NCI-H510A treated with DMSO at 0.1 percent for 48 hours (cell line): ENCODE results near the gene SUPT3H.

Experiments
- DNase-seq: peaks from one replicate; lab custom pipeline; 2025; lab: John Stamatoyannopoulos, UW

SUPT3H gene

DNA sequence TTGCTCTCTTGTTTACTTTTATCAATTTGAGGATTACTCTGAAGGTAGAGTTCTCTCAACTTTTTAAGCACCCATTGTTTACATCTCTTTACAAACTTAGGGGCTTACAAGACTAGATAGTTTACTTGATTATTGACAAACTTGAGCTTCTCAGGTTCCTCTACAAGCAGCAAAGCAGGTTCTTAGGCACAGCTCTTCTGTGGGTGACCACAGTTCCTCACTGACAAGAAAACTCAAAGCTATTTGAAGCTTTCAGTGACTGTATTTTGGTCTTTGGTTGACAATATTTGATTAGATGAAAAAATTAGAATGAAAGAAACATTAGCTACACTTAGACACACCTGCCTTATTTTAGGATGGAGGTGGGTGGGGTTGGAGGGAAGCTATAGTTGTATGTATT is 376.9 kb downstream of the SUPT3H start:
- DNase-seq: no peak

DNA sequence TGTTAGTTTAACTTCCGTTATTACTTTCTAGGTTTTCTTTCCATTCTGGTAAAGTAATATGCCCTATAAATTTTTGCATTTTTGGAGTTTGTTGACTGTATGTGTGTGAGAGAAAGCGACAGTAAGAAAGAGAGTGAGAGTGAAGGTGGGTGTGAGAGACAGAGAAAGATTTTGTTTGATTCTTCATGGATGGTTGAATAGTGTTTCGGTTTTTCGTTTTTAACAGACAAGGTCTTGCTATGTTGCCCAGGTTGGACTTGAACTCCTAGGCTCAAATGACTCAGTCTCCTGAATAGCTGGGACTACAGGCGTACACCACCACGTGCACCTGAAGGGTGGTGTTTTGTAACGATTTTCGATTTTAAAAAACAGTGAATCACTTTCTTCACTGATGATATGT is 378.7 kb downstream of the SUPT3H start:
- DNase-seq: no peak

DNA sequence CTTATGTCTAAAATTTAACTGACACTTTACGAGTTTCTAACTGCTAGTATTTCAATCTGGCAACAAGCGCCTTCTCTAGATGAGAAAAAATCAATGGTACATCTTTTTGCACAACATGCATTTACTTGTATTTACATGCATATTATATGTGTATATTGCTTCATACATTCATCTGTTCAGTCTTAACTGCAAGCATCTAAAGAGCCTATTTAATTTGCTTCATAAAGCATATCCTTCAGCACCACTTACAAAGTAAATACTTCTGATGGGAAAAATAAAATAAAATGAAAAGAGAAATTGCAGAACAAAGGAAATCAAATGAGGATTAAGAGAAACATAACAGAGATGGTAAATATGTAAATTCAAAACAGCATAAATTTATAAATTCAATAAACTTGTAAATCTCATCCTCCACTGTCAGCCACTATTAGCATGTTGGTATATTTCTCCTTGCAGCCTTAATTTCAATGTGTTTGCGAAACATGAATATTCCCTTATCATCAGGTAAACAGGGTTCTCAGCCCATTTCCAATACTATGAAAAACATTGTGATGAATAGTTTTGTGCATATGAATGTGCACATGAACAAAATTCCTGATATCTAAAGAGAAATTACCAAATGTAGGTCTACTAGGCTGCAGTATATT is 382.1 kb downstream of the SUPT3H start:
- DNase-seq: no peak

DNA sequence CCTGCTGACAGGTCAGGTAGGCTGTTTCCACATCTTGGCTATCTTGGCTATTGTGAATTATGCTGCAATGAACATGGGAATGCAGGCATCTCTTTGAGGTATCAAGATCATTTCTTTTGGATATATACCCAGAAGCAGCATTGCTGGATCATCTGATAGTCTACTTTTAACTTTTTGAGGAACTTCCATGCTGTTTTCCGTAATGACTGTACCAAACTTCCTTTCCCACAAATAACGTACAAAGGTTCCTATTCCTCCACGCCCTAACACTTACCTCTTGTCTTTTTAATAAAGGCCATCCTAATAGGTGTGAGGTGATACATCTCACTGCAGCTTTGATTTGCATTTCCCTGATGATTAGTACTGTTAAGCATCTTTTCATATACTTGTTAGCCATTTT is 388.3 kb downstream of the SUPT3H start:
- DNase-seq: no peak

DNA sequence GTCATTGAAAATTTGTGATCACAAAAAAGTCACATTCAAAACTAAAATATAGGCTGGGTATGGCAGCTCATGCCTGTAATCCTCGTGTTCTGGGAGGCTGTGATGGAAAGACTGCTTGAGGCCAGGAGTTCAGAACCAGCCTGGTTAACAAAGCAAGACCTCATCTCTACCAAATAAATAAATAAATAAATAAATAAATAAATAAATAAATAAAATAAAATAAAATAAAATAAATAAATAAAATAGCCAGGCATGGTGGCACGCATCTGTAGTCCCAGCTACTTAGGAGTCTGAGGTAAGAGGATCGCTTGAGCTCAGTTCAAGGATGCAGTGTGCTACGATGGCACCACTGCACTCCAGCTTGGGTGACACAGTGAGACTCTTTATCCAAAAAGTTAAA is 392.7 kb downstream of the SUPT3H start:
- no peak for DNase-seq

DNA sequence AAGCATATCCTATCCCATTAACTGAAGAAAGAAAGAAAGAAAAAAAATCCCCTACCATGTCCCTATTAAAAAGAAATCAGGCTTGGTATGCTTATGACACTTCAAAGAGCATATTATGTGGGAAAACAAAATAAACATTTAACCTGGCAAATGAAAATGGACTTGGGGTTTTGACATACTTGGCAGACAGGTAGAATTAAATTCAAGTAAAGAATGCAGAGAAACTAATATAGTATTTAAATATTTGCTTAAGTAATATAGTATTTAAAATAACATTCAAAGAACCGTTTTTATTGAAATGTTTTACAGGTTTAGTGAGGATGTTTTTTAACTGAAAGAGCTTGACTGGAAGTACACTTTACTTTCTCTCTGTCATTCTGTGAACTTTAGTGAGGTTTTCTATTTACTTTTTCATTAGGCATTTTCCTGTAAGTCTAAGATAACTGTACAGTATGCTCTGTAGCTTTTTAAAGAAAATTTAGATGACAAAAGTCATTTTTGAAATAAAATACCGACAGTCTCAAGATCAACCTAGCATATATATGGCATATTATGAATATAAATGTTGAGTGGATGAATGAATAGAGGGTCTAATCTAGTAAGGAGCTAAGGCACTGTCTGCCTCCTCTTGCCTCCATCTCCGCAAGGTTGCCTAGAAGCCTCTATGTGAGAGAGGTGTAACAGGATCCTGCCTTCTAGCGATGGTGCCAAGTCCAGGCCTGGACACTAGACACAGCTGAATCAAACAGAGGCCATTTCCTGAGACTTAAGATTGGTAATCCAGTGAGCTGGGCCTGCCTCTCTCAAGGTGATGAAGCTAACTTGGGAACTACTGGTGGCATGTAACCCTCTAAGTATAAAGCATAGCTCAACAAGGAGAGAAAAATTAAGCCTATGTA is 394.0 kb downstream of the SUPT3H start:
- no peak for DNase-seq

DNA sequence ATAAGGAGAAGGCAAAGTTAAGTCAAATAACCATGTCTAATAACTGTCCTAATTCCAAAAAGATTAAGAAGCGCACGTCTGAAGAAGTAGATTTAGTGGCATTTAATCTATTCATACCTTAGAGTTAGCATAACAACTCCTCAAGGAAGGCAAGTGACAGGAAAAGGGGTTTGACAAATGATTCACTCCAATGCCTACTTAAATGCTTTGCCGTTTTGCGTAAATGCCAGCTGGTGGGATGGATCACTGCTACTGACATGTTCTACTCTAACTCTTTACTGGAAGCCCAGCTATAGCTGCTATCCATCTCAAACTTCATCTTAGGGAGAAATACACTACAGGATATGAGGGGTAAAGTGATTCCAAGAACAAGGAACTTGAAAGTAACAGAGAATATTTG is 396.9 kb downstream of the SUPT3H start:
- no peak for DNase-seq

DNA sequence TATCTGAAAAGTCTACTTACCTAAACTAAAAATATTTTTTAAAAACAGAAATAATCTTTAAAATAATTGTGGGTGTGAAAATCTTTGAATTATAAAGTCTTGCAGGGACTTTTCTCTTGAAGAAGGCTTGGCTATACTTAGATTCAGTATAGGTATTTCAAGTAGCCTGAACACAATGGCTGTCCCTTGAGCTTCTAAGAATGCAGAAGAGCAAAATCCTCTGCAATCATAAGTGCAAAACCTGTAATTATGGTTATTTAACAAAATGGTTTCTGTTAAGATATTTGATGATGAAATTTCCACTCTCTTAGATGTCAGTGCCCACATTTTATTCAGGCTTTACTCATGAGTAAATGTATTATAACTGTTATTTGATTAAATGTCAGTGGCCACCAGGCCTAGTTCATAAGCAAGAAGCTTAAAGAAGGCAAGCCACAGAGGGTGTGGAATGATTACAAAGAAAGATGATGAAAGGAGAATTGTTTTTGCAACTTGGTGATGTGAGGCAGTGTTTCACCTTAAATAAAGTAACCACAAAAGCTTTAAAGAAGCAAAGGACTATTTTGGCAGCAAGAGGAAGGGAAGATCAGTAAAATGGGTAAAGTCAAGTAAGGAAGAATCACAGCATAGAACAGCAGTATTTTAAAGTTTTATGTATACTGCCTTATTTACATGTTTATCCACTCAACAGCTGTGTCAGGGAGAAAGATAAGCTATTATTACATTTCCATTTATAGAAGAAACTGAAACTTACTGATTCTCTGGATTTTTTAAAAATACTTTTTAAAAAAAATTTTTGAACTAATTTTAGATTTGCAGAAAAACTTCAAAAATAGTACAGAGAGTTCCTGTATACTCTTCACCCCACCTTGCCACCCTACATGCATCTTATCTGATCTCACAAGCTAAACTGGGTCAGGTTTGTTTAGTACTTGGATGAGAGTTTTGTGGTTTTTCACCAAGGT is 400.8 kb downstream of the SUPT3H start:
- DNase-seq: no peak

DNA sequence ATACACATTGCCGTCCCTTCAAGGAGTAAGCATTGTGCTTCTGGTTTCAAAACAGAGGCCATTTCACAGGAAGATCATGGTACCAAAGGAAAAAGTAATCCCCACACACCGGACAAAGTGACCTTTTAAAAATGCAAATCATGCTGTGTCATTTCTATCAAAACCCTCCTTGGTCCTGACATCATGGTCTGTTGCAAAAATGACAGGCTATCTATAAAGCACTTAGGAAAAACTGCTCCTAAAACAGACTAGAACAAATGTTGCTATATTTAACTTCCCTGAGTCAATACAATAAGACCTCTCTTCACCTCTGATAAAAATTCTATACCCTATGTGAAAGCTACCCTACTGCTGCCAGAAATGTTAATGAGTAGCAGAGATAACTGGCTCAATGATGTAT is 403.2 kb downstream of the SUPT3H start:
- no peak for DNase-seq

DNA sequence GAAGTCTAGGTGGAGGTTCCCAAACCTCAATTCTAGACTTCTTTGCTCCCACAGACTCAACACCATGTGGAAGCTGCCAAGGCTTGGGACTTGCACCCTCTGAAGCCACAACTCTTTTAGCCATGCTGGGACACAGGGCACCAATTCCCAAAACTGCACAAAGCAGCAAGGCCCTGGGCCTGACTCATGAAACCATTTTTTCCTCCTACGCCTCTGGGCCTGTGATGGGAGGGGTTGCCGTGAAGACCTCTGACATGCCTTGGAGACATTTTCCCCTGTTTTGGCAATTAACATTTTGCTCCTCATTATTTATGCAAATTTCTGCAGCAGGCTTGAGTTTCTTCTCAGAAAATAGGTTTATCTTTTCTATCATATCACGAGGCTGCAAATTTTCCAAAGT is 405.0 kb downstream of the SUPT3H start:
- DNase-seq: no peak

DNA sequence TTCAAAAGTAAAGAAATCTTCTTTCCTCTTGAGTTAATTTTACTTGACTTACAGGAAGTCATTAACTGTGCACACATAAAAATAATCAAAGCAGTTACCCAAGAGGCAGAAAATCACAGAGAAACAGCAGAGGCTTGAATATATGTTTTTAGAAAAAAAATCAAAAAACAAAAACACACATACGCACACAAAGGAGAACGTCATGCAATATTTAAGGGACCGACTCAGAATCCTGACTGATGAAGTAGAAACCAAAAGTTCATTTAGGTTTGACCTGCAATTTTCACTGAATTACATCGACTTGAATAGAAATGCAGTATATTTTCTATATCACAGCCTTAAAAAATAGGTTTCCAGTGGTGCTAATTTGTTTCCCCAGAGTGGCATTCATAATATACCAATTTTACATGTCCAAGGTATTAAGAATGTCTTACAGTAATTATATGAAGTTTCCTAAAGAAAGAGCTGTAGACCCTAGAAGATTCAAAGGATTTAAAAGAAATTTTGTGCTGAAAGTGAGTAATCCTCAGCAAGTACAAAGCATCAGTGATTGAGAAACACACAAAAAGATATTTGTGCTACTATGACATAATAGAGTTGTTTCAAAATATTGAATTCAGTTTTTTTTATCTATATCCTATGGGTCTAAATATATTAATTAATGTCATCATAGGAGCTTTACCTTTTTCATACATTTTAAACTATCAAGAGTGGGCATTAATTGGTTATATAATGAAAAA is 408.1 kb downstream of the SUPT3H start:
- DNase-seq: no peak

DNA sequence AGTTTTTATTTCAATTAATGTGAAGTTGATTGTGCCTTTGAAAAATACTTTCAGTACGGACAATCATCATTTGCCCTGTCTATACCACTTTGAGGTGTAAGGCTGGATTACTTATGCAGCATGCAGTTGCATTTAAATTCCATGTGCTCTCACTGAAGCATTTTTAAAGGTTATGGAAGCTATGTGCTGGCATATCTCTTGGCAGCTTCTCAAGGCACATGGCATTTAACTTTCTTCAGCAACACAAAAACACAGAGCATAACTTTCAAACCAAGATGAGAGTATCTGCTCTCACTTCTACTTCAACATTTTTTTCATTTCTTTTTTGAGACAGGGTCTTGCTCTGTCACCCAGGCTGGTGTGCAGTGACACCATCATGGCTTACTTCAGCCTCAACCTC is 410.3 kb downstream of the SUPT3H start:
- DNase-seq: no peak

DNA sequence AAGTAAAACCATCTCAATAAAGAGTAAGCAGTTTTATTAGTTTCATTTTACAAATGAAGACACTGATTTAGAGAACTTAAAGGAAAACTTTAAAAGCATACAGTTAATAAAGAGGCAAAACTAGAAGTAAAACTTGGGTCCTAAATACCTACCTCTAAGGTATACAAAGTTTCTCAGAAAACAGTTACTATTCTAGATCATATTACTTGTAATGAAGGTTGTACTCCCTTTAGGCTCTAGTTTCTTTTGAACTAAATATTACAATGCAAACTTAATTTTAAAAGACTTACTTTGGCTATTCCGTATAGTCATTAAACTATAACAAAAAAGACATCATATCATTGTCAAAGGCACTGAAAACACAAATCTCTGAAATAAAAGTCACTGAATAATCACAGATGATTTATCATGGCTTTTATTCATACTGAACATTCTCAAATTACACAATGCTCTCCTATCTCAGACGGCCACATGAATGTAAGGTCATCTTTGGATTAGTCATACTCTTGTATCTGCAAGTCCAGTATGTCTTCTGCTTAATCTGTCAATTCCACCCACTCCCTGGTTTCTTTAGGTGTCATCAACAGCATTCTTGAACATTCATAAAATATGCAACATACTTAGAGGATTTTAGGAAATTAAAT is 411.2 kb downstream of the SUPT3H start:
- peak; percentile 7 for DNase-seq

DNA sequence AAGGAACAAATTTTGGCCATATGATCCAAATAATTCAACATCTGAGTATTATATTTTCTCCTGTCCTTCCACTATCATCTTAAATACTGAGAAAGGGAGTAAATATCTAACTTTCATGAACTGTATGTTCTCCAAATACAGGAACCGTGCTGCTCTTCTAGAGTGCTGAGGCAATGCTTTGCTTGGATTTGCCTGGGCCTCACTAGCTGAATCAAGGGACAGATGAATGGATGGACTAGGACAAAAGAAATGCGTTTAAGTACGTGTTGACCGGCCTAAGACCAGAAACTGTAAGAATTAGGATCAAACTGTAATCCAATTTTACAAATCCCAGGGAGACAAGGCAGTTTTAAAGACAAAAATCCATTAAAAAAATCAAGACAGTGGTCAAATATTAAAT is 412.0 kb downstream of the SUPT3H start:
- DNase-seq: no peak

DNA sequence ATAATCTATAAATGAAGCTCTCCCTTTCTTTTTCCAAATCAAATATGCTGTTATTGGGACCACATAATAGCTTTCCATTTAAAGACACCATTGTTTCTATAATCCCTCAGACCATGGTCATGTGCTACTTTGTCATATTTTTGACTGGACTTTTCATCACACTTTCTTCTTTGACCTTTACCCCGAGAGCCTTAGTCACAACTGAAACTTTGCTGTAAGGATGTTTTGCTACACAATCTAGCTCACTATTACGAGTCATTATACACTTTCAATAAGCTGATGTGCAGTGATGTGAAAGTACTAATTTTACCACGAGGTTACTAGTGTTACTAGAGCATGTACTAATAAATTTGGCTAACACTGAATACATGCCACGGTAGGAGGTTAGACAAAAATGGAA is 416.8 kb downstream of the SUPT3H start:
- DNase-seq: no peak

DNA sequence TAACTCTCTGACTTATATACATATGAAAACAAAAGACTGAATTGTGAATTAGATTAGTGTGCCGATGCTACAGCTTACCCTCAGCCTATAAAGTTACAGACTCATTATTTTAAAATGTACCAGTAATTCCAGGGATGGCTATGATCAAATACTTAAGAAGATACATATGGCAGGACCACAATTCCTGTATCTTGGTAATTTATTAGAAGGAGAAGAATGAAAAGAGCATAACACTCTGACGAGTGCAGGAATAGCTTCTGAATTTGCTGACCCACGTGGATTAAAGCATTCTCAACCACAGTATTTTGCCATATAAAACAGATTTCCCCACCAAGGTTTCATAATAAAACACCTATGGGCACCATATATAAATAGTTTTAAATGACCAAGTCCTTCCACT is 418.1 kb downstream of the SUPT3H start:
- no peak for DNase-seq

DNA sequence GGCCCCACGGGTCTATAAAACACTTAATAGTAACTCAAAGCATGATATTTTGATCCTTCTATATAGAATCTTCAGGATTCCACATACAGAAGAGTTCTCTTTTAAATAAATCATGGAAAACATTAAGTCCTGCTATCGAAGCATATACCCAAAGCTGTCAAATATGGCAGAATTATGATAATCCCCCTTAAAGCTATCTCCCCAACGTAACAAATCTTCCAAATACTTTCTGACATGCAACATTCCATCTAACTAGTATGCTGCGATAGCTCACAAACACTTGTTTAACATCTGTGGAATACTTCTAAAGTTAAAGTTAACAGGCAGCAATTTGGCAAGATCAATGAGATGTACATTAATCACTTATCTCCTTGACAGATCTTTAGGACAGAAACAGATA is 420.6 kb downstream of the SUPT3H start:
- no peak for DNase-seq

DNA sequence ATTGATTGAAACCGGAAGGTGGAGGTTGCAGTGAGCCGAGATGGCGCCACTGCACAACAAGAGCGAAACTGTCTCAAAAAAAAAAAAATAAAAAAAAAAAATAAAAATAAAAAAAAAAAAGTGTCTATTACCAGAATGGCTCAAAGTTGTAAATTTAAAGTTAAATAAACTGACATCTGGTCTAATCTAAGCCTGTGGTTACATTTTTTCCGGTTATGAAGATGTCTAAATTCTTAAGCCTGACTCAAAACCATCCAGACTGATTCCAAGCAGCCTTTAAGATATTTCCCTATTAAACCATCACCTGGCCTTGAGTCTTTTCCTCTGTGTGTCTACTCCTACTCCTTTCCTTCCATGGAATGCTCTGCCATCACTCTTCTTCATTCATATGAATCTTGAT is 421.3 kb downstream of the SUPT3H start:
- no peak for DNase-seq

DNA sequence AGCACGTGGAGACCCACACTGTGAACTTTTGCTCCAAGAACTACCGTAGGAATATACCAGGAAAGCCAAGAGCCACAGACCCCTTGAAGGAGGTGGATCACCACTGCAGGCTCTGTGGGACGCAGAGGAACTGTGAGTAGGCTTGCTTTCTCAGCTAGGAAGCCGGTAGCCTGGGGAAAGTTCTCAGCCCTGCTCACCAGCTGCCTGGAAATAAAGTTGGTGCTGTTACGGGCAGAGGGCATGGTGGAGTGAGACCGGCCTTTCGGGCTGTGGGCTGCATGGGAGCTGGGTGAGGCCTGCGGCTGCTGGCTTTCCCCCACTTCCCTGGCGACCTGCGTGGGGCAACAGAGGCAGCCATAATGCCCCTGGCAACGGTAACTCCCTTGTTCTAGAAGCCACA is 422.6 kb downstream of the SUPT3H start:
- no peak for DNase-seq

DNA sequence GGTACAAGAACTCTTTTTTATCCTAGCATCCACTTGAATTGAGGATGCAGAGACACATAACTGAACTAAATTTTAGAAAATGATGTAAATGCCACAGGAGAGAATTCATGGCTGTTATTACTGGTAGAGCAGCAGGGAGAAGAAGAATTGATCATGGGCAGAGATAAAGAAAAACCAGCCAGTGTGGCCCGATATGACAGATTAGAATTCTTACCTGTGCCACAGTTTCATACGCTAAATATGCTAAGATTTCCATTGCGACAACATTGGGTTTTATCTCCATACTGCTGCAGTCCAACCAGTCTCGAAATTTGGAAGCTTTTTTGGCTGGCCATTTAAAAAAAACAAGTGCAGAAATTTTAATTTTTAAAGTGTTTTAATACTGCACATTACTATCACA is 423.5 kb downstream of the SUPT3H start:
- no peak for DNase-seq

DNA sequence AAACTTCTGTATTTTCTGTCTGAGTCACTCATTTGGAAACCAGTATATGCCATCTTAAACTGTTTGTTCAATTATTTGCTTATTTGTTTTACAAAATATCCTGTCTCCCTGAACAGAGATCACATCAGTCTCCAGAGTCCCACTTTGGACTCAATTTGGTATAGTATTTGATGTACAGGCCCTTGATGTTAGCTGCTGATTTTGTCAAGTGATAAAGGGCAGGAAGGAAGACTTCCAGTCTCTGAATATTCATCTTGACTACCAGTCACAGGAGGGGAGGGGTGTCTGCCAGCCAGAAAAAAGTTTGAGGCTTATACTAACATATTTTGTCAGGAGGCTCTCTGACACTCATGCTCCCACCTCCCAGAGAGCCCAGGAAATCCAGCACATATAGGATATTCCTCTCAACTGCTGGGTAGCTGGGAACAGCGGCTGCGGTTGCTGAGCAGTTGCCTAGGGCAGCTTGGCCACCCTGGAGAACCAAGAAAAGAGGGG is 426.4 kb downstream of the SUPT3H start:
- DNase-seq: no peak
